ENCODE results near the gene LCNL1.

The LCNL1 gene

DNA sequence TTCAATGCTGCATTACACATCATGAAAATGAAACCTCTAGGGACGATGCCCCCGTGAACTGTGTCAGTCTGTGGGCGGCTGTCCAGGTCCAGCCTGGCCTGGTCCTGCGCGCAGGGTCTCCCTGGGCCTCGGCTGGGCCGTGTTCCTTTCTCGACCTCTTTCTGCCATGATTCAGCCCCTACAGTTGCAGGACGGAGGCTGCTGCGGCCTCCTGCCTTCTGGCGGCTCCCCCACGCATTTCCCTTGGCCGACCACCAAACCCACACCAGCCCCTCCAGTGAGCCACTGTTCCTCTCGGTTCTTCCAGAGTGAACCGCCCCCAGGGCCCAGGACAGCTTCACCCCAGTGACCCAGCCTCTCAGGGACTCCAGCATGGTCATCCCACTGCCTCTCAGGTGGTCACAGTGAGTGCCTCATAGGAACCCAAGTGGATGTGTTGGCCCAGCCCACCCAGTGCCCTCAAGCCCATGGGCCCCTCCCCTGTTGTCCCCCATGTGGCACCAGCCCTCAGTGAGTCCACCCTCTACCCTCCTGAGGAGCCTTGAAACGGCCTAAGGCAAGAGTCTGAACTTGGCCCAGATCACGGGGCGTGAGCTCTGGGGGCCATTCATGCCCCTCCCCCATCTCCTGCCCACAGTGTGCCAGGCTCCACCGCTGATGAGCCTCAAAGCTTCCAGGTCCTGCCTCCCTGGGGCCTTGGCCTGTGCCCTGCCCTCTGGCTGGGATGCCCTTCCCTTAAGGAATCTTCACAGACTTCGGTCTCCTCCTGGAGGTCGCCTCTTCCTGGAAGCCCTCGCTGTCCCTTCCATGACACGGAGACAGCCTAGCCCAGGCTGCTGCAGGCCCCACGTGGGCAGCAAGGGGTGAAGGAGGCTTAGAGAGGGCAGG is 23.6 kb downstream of the LCNL1 start:
- DNase-seq (ENCODE audit: low read depth): no peak
- no peak overlapping the region for H3K4me3 ChIP-seq (ENCODE audit: low read depth, low read length)

DNA sequence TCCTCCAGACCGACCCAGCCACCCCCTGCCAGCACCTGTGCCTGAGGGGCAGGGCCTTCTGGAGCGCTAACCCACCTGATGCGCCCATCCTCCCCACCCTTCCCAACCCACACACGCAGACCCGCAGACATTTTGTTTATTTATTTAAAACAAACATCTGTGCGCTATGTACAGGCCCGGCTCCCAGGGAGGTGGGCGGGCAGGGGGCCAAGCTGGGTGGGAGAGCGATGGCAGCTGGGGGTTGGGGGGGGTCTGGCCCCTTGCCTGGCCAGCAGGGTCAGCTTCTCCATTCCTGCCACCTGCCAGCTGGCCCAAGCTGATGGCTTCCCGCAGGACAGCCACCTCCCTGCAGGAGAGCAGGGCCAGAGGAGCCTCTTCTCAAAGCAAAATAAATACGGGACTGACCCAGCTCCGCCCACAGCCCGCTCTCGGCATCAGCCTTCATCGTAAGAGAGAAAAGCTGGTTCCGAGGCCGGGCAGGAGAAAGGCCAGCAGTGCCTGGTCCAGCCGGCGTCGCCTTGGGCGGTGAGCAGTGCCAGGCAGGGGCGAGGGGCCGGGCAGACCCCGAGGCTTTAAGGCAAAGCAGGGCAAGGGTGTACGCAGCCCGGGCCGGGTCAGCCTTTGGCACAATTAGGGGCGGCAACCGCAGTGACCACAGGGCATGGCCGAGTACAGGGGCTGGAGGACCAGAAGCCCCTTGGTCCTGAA is 24.5 kb downstream of the LCNL1 start:
- DNase-seq (ENCODE audit: low read depth): no peak
- no peak overlapping the region for H3K4me3 ChIP-seq (ENCODE audit: low read depth, low read length)

DNA sequence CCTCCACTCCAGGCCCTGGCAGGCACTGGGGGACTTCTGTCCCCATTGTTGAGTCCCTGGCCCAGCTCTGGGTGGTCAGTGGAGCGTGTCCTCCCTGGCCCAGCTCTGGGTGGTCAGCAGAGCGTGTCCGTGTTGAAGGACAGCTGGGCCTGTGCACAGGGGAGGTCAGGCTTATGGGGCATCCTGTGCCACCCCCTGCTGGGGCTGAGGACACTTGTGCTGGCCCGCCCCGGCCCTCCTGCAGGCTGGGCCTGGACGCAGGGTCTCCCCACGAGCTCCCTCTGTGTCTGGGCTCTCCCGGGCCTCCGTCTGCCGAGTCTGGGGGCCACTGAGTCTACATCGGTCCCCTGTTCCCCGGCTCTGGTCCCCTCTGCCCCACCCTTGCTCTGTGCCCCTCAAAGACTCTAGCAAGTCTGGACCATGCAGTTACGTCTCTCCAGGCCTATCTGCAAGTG is 25.1 kb downstream of the LCNL1 start:
- no peak overlapping the region for H3K4me3 ChIP-seq (ENCODE audit: low read depth, low read length)
- no peak for DNase-seq (ENCODE audit: low read depth)

DNA sequence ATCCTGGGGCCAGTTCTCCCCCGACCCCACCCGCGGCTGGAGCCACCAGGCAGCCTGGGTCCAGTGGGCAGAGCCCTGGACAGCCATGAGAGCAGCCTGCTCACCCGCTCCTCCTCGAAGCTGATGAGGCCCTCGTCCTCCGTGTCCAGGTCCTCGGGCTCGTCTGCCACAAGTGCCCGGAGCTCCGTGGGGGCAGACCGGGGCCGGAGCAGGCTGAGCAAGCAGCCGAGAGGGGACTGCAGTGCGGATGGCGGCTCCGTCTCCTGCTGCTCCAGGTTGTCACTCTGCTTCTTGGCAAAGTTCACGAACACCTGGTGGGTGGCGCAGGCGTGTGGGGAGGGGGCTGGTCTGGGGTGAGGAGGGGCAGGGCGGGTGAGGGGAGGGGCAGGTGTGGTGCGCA is 25.5 kb downstream of the LCNL1 start:
- no peak overlapping the region for H3K4me3 ChIP-seq (ENCODE audit: low read depth, low read length)
- DNase-seq (ENCODE audit: low read depth): no peak

DNA sequence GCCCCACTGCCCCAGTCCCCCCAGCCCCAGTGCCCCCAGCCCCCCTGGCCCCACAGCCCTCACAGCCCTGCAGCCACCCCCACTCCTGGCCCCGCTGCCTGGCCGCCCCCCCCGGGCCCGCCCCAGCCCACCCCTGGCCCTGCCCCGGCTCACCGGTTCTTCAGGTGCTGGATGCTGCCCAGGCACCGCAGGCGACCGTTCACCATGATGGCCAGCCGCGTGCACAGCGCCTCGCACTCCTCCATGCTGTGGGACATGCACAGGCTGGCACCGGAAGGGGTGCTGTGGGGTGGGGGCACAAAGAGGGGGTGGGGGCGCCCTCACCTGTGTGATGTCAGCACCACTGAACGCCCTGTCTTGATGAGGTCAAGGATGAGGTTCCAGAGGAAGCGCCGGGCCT is 26.4 kb downstream of the LCNL1 start:
- DNase-seq (ENCODE audit: low read depth): no peak
- no peak overlapping the region for H3K4me3 ChIP-seq (ENCODE audit: low read depth, low read length)

DNA sequence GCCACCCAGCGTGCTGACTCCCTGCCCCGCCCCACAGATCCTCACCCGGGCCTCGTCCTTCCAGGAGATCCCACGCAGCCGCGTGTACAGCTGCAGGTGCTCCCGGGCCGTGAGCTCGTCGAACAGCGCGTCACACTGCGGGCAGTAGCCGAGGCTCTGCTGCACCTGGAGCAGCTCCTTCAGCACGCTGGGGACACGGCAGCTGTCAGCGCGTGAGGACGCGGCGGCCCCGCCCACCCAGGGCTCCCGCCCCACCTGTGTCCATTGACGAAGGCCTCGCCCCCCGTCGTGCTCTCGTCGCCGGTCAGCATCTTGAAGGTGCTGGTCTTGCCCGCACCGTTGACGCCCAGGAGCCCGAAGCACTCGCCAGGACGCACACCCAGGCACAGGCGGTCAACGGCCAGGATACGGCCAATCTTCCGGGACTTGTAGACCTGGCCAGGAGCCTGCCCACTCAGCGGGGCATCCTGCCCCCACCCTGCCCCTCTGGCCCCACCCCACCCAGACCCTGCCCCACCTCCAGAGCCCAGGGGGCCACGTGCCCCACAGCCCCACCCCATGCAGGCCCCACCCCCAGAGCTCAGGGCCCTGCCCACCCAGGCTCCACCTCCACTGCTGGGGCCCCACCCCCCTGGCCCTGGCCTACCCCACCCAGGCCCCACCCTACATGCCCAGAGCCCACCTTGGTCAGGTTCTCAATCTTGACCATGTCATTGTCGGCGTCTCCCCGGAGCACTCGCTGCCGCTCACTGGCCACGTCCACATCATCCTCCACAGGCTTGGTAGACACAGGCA is 27.3 kb downstream of the LCNL1 start:
- no peak for DNase-seq (ENCODE audit: low read depth)
- no peak overlapping the region for H3K4me3 ChIP-seq (ENCODE audit: low read depth, low read length)

DNA sequence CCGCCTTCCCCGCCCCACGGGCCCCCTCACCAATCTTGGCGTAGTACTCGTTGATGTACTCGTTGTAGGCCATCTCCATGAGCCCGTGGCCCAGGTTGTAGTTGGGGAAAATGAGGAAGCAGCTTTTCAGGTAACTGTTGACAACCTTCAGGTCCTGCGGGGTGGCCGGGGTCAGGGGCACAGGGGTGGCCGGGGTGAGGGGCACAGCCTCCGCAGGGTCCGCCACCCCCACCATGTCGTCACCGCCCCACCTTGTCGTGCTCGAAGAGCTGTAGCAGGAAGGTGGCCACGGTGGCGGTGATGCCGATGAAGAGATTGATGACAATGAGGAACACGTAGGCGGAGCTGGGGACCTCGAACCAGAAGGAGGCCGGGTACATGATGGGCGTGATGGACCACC is 28.4 kb downstream of the LCNL1 start:
- H3K4me3 ChIP-seq (ENCODE audit: low read depth, low read length): no peak overlapping the region
- no peak for DNase-seq (ENCODE audit: low read depth)

DNA sequence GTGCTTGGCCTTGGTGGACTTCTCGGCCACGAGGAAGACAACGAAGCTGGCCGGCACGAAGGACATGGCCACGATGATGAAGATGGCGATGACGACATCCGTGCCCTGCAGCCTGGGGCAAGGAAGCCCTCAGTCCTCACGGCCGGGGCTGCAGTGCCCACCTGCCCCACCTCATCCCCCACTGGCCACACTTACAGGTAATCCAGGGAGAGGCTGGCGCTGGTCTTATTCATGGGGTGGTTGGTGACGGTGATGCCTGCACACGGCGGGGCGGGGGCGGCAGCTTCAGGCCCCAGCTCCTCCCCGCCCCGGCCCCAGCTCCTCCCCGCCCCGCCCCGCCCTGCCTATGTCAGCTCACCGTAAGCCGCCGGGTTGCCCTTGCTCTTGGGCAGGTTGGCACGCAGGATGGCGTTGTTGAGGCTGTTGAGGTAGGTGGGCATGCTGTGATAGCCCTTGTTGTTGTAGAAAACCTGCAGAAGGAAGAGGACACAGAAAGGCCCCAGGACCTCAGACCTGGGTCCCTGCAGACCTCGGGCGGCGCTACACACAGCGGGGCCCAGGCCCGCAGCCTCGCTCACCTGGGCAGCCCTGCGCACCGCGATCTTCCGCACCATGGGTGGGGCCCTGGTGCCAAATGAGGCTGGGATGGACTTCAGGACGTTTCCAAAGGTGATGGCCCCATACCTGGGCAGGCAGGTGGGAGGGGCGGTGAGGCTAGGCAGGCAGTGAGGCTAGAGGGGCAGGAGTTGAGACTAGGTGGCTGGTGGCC is 29.3 kb downstream of the LCNL1 start:
- DNase-seq (ENCODE audit: low read depth): no peak
- no peak overlapping the region for H3K4me3 ChIP-seq (ENCODE audit: low read depth, low read length)

DNA sequence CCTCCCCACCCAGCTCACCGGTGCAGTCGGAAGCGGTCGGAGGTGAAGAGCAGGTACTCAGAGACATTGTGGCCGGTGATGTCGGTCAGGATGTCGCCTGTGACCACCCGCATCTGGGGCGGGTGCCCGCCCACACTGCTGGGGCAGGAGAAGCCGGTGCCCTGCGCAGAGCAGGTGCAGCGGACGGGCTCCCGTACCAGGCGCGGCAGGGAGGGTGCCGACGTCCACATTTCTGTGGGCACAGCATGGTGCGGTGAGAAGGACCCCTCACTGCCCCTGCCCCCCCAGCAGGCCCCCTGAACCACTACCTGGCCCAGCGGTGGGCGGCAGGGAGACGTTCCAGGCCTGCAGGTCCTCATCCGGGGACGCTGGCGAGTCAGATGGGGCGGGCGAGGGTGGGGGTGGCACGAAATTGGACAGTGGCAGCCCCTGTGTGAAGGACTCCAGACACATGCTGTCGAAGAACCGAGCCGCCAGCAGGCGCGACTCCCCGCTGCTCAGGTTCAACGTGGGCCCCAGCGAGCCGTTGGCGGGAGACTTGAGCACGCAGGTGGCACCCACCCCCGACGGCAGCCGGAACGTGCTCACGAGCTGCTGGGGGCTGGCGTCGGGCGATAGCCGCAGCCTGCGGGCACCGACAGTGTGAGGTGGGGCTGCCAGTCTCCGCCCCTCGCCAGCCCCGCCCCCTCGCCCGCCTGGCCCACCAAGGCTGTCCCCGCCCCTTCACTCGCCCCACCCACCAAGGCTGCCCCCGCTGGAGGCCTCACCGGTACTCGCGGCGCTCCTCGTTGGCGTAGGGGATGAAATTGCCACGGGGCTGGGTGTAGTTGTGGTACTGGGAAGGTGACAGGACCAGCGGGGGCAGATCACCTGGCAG is 30.1 kb downstream of the LCNL1 start:
- H3K4me3 ChIP-seq (ENCODE audit: low read depth, low read length): no peak overlapping the region
- DNase-seq (ENCODE audit: low read depth): no peak

DNA sequence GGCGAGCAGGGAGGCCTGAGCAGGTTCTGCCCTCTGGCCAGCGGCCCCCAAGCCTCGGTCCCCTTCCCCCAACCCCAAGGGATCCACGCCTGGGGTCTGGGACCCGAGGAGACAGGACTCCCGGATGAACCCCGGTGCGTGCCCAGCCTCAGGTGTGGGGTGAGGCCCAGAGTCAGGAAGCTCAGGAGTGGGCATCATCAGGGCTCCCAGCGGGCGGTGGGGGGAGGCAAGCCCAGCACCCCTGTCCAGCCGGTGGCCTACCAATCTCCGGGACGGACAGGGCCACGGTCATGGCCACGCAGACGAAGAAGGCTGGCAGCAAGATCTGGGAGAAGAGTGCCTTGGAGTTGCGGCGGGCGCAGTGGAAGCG is 30.8 kb downstream of the LCNL1 start:
- DNase-seq (ENCODE audit: low read depth): no peak
- no peak overlapping the region for H3K4me3 ChIP-seq (ENCODE audit: low read depth, low read length)

DNA sequence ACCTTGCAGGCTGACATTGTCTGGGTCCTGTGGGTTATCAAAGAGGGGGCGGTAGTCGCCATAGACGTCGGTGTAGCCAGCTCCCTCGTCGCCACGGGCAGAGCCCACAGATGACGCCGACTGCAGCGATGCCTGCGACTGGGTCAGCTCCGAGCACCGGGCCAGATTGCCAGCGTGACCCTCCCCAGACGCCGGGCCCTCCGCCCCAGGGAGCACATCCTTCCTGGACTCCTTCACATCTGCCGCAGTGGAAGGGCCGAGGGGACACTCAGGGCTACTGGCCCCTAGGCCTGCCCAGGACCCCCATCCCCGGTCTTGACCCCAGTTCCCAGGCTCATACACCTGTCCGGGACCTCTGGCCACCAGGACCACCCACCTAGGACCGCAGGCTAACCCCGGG is 31.4 kb downstream of the LCNL1 start:
- H3K4me3 ChIP-seq (ENCODE audit: low read depth, low read length): no peak overlapping the region
- DNase-seq (ENCODE audit: low read depth): no peak

DNA sequence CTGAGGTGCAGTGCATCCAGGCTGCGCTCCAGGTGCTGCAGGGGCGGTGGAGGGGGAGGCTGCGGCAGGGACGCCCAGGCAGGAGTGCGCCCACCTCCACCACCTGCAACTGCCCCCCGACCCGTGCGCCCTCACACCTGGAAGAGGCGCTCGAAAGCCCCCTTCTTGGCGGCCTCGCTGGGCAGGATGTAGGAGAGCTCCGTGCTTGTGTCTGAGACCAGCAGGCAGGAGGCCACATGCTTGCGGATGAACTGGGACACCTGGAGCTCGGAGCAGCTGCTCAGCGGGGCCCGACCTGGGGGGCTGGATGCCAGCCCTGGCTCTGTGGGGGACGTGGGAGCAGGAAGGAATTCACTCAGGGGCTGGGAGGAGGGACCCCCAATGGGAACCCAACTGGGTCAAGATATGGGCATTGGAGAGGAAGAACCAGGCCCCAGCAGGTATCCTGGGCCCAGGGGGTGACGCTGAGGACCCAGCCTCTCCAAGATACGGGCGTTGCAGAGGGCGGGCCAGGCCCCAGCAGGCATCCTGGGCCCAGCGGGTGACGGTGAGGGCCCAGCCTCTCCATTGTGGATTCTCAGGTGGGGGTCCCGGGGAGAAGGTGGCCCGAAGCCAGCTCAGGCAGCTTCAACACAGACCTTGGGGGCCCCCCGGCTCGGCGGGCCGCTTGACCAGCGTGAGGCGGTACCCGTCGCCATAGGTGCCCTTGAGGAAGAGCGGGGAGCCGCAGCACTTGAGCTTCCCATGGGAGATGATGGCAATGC is 32.2 kb downstream of the LCNL1 start:
- DNase-seq (ENCODE audit: low read depth): no peak
- no peak overlapping the region for H3K4me3 ChIP-seq (ENCODE audit: low read depth, low read length)

DNA sequence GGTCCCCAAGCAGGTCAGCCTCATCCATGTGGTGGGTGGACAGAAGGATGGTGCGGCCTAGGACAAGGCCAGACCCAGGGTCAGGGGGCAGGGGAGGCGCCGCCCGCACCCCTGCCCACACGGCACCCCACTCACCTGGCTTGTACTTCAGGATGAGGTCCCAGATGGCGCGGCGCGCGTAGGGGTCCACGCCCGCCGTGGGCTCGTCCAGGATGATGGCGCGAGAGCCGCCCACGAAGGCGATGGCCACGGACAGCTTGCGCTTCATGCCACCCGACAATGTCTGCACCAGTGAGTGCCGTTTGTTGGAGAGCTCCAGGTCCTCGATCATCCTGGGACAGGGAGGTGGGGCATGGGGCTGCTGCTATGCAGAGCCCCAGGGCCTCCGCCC is 32.7 kb downstream of the LCNL1 start:
- DNase-seq (ENCODE audit: low read depth): no peak
- no peak overlapping the region for H3K4me3 ChIP-seq (ENCODE audit: low read depth, low read length)

DNA sequence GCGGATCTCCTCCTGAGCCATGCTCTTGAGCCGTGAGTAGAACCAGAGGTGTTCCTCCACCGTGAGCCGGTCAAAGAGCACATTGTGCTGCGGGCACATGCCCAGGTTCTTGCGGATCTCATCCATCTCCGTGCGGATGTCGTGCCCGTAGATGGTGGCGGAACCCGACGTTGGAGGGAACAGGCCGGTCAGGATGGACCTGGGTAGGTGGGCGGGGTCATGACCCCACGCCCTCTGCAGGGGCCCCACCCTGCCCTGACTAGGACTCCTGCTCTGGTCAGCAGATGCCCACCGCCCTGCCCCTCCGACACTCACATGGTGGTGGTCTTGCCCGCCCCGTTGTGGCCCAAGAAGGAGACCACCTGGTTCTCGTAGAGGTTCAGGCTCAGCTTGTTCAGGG is 33.2 kb downstream of the LCNL1 start:
- no peak for DNase-seq (ENCODE audit: low read depth)

DNA sequence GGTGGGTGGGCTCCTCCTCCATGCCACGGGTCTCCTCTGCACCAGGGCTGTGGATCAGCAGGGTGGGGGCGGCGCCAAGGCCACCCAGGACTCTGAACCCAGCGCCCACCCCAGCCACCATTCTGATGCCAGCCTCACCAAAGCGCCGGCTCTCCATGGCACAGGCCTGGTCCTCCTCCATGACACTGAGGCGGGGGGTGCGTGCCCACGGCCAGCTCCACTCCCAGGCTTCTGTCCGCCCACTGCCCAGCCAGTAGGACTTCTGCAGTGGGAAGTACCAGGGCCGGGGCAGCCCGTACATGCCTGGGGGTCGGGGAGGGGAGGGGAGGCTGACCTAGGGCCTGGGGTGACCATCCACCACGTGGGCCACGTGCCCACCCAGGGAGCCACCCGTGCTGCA is 33.6 kb downstream of the LCNL1 start:
- DNase-seq (ENCODE audit: low read depth): no peak
- H3K4me3 ChIP-seq (ENCODE audit: low read depth, low read length): no peak overlapping the region

More for the DNA sequence above, 33.2 kb downstream of the LCNL1 start:
- no peak overlapping the region for H3K4me3 ChIP-seq (ENCODE audit: low read depth, low read length)

DNA sequence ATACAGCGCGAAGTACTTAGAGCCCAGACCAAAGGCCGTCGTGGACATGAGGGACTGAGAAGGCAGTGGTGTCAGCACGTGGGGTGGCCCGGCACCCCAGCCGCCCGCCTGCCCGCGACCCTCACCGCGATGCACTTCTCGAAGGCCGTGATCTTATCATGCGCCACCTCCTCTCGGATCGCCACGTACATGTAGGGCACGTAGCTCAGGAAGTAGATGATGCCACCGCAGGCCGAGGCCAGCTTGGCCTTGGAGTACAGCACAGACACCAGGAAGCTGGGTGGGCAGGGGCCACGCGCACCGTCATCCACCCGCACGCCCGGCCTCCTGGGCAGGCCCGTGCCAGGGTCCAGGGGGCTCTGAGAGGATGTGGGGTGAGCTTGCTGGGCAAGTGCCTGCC is 34.3 kb downstream of the LCNL1 start:
- DNase-seq (ENCODE audit: low read depth): no peak
- H3K4me3 ChIP-seq (ENCODE audit: low read depth, low read length): no peak overlapping the region

DNA sequence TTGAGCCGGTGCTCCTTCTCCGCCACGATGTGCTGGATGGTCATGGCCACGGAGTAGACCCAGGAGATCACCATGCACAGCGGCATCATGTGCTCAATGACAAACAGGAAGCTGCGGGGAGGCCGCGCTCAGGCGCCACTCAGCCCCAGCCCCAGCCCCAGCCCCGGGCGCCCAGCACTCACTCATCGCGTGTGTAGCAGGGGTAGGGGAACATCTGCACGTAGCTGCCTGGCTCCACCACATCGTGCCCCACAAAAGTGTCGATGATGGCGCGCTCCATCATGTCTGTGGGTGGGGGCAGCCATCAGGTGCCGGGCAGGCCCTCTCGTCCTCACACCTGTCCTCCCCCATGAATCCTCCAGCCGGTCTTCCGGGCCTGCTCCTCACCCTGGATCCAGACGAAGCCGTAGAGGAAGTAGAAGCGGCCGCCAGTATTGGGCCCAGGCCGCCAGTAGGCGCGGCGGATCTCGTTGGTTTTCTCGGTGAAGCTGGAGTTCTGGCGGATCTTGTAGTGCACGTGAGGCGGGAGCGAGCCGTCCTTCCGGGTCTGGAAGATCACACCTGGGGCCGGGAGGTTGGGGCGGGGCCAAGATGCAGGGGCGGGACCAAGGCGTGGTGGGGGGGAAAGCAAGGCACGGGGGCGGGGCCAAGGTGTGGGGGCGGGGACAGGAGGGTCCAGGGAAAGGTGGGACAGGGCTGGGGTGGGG is 35.2 kb downstream of the LCNL1 start:
- DNase-seq (ENCODE audit: low read depth): no peak
- no peak overlapping the region for H3K4me3 ChIP-seq (ENCODE audit: low read depth, low read length)
